MM.1S (cell line): Measurements from ENCODE around the gene RCCD1.

Experiments used
- CTCF ChIP-seq: fragments of 300-600 bp; sonication (generic); IDR thresholded peaks from 2 replicates; pipeline ENCODE4 v1.5.1; 2016; ENCODE audit warnings: antibody characterized with exemption, low read length, mixed read lengths
- EZH2 ChIP-seq: fragments of 300-600 bp; sonication (generic); optimal IDR thresholded peaks from 2 replicates; pipeline ENCODE3; 2017; ENCODE audit warnings: low read depth, mild to moderate bottlenecking, antibody characterized with exemption, low read length, mixed read lengths

- TF ChIP-seq CTCF (no peak), EZH2 (no peak)
These were observed 12.5 kb downstream of the RCCD1 start for GRCh38 chr15:90967206-90967605.
